Measurements from ENCODE around the gene CXCR6. TPM values are rescaled to one million over a fixed set of nuclear protein-coding genes. Genes with fewer than 3 reads are reported as not detected.

CXCR6 gene
- total RNA-seq, 1 donor from 2014 or later, result 3.1 TPM

GRCh38 chr3:45948311-45948781 is 5.1 kb downstream of the CXCR6 start:
- no peak for DNase-seq (ENCODE audit: low spot score)

- DNase-seq (ENCODE audit: low spot score), result no peak
These were observed 5.6 kb downstream of the CXCR6 start for GRCh38 chr3:45948881-45949280.

DNA sequence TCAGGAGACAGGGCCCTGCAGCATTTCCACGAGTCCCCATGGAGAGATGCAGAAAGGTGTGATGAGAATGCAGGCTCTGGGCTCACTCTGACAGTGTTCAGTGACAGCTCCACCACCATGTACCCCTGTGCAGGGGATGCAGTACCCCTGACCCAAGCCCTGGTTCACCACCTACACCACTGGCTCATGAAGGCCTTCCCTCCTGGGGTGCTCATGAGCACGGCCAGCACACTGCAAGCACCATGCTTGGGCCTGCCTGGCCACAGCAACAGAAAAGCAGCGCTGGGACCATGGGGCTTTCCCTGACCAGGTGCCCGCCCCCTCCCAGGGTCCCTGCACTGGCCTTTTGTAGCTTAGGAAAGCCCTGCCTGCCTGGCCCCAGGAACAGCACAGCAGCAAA is 6.2 kb downstream of the CXCR6 start:
- no peak for DNase-seq (ENCODE audit: low spot score)

DNA sequence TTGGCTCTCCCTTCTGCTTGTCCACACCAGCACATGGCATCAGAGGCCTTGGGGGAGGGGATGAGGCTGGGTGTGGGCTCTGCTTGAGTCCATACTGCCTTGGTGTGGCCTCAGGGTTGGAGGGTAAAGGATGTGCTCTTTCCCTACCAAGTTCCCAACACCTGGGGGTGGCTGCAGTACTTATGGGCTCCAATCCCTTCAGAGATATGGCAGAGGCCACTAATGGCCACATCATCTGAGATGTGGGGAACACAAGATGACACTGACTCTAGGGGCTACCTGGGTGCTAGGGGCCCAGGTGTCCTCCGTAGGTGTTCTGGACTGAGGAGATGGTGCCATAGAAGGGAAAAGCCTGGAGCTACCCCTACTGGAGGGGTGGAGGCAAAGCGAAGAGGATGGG is 6.9 kb downstream of the CXCR6 start:
- no peak for DNase-seq (ENCODE audit: low spot score)

DNA sequence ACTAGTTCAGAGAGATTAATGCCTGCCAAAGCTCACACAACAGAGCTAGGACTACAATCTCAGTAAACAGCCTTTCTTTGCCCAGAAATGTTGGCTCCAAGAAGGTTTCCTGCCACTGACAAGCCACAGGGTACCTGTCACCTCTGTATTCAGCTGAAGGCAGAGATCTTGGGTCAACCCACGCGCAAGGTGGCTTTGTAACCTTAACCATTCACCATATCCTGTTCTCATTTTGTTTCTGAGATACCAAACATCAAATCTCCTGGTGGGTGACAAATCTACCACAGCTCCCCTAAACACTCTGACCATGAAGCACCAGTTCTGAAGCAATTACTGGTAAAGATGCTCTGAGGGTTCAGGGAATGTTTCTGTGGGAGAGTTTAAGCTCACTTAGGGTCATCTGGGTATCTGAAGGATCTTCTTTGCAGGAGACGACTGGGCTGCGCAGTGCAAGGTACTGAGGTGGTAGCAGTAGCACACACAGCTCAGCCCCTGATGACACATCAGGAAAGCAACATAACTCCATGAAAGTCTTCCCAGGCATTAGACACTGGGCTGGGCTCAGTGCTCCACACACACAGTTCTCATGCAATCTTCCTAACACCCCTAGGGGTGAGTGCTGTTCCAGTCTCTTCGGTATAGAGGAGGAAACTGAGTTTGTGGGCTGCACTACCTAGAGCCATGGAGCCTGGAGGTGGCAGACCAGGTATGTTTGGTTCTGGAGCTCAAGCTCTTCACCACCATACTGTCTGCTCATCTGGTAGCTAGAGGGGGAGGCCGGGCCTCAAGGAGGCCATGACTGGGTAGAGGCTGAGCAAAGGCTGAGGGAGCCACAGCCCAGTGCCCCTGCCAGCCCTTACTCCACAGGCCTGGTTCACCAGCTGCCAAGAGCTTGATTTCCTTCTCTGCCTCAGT is 7.7 kb downstream of the CXCR6 start:
- DNase-seq (ENCODE audit: low spot score), result no peak

GRCh38 chr3:45951946-45952345 is 8.7 kb downstream of the CXCR6 start:
- no peak for DNase-seq (ENCODE audit: low spot score)

DNA sequence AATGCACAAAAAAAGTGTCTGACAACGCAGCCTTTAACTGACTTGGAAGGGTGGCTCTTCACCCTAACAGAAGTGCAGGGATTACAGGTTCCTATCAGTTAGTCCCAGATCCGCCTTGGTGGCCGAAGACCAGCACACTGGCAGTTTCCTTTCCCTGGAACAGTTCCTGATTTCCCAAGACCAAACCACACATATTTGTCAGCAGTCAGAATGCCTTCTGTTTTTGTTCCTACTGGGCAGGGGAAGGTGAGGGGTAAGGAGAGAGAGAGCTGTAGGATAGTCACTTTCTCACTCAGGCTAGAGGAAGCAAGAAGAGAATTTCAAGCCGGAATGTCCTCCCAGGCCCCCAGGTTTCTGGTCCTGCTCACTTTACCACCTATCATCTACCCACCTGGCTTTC is 9.2 kb downstream of the CXCR6 start:
- DNase-seq (ENCODE audit: low spot score), result no peak

DNA sequence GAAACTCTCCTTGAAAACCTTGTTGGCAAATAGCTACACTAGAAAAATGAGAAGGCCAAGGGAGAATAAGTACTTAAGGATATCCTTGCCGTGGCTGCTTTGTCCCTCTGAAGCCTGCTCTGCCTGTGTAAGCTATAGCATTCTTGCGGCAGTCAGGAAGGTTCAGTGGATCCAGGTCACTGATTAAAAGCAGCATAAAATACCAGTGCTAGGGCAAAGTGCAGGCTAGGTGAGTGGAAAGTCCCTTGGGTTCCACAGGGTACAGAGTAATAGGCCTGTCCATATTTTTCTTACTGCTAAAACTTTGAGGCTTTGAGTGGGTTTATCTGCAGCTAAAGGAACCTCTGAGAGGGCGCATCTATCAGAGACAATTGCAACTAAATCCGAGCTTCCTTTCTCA is 10.3 kb downstream of the CXCR6 start:
- DNase-seq (ENCODE audit: low spot score), result no peak

- DNase-seq (ENCODE audit: low spot score), result no peak
These were observed 11.0 kb downstream of the CXCR6 start for GRCh38 chr3:45954306-45954705.

- DNase-seq (ENCODE audit: low spot score), result no peak
These were observed 11.9 kb downstream of the CXCR6 start for GRCh38 chr3:45955017-45955647.

DNA sequence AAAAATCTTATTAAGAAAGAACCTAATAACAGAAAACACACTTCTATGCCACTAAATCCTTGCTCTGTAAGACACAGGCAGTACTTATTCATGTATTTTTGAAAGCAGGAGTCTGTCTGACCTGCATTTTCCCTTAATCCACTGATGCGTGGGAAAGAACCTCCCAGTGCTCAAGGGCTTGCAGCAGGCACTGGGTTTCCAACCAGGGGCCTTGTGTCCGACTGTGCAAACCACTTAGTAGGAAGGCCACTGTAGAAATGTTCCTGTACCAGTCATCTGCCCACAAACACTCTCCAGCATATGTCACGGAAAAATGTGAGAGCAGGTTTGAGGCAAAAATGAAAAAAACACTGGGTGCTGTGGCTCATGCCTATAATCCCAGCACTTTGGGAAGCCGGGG is 12.4 kb downstream of the CXCR6 start:
- no peak for DNase-seq (ENCODE audit: low spot score)

- DNase-seq (ENCODE audit: low spot score), result no peak
These were observed 14.3 kb downstream of the CXCR6 start for GRCh38 chr3:45957586-45957985.

DNA sequence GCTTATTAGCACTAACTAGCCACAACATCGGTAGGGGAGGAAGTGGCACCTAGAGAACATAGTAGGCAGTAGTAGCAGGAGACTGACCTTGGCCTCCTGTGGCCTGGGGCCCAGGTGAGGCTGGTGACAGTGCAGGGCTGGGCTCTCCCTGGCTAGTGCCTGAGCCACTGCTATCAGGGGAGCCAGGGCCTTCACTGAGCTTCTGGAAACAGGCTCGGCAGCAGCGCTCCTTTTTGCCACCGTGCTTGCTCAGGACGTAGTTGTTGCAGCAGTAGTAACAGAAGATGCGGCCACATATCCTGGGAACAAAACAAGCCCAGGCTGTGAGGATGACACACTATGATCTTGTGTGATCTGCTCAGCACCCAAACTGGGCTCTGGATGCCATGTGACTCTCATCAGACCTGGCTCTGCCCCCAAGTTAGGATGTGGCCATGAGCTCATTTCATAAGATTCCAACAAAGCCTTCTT is 15.1 kb downstream of the CXCR6 start:
- DNase-seq (ENCODE audit: low spot score), result no peak

GRCh38 chr3:45959201-45959600 is 15.9 kb downstream of the CXCR6 start:
- no peak for DNase-seq (ENCODE audit: low spot score)

- DNase-seq (ENCODE audit: low spot score), result no peak
These were observed 17.0 kb downstream of the CXCR6 start for GRCh38 chr3:45960289-45960688.

GRCh38 chr3:45962033-45962432 is 18.8 kb downstream of the CXCR6 start:
- DNase-seq (ENCODE audit: low spot score), result no peak

GRCh38 chr3:45964139-45964538 is 20.9 kb downstream of the CXCR6 start:
- DNase-seq (ENCODE audit: low spot score), result no peak

GRCh38 chr3:45965253-45965652 is 22.0 kb downstream of the CXCR6 start:
- DNase-seq (ENCODE audit: low spot score), result no peak

DNA sequence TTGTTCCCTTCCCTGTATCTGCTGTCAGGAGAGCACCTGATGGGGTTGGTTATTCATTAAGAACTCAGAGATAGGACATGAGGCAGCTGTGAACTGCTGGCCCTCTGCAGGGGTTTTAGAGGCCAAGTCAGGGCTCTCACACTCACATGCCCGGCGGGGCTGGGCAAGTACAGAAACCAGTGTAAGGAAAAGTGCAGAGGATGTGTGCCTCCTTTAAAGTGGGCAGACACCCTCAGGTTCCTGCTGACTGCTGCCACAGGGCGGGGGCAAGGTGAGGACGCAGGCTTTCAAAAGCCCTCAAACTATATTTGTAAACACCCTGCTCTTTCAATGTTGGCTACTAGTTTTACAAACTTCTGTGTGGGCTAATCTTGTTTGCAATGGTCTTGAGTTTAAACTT is 22.4 kb downstream of the CXCR6 start:
- DNase-seq (ENCODE audit: low spot score), result no peak

DNA sequence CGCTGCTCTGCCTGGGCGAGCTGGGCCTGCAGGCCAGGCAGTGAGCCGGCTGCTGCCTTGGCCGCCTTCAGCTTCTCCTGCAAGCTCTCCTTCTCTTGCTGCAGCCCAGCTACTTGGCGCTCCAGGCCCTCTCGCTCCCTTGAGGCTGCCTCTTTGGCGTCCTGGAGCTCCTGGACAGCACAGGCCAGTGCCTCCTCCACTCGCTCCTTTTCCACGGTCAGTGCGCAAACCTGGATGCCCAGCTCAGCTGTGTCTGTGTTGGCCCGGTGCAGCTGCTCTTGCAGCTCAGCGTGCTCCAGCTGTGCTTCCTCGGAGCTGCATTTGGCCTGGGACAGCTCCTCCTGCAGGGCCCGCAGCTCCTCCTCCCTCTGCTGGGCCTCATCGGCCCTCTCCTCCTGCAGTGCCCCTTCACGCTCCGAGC is 23.1 kb downstream of the CXCR6 start:
- DNase-seq (ENCODE audit: low spot score), result no peak

- DNase-seq (ENCODE audit: low spot score), result no peak
These were observed 23.8 kb downstream of the CXCR6 start for GRCh38 chr3:45966950-45967640.

GRCh38 chr3:45967724-45968123 is 24.5 kb downstream of the CXCR6 start:
- DNase-seq (ENCODE audit: low spot score), result no peak
